NB4 (cell line): ENCODE results near the gene ZNF687.

Source experiments
- DNase-seq: peaks from one replicate; pipeline ENCODE4 v3.0.0; 2010; ENCODE audit warnings: low read depth
- H3K4me3 ChIP-seq: one replicate; pipeline ENCODE4 v1.5.1; 2011; ENCODE audit warnings: mild to moderate bottlenecking, low read depth, low read length, moderate library complexity
- CTCF ChIP-seq: IDR thresholded peaks from one replicate; pipeline ENCODE4 v1.5.1; 2012; ENCODE audit warnings: low read depth, low read length
- MAX ChIP-seq: IDR thresholded peaks from 2 replicates; pipeline ENCODE4 v1.6.1; 2011; ENCODE audit warnings: low read depth, low read length
- MYC ChIP-seq: IDR thresholded peaks from 2 replicates; pipeline ENCODE4 v1.6.1; 2011; ENCODE audit warnings: low read depth, low read length
- POLR2A ChIP-seq: IDR thresholded peaks from 2 replicates; pipeline ENCODE4 v1.6.1; 2011; ENCODE audit warnings: mild to moderate bottlenecking; ENCODE audit not compliant: insufficient read length; ENCODE audit errors: extremely low read depth

The ZNF687 gene

GRCh38 chr1:151326619-151327222, 44.6 kb downstream of the ZNF687 start:
- peak overlapping the region; percentile 93 for H3K4me3 ChIP-seq
- peak; percentile 85 for DNase-seq
- no peak for TF ChIP-seq MAX
- no peak for TF ChIP-seq MYC
- TF ChIP-seq CTCF: no peak
- no peak for TF ChIP-seq POLR2A

DNA sequence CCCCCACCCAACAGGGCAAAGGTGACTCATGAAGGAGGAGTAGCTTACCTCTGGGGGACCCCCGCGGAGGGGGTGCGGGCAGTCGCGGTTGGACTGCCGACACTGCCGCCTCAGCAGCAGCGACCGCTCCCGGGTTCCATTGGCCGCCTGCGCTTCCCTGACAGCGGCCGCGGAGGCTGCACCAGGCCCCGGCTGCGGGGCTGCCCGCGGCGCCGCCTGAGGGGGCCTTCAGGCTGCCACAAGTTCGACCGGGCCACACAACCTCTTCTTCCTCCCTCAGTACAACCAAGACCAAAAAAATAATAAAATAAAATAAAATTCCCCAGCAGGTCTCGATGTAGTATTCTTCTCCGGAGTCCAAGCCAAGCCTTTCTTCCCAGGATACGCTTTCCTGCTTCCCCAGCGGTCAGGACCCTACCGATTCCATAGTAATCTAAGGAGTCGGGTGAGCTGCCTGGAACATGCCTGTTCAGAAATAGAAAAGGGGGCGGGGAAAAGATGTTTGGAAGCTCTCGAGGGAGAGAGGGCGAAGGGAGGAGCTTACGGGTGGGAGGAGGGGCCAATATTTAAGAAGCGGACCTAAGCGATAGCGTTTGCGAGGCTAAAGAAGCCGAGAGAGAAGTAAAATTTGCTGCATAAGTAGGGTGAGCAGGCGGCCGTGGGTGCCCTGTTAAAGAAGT, 45.3 kb downstream of the ZNF687 start, which contains the start of gene PI4KB:
PI4KB (minus strand) TSS at position 194 of the 680 bp plus-strand sequence. CDS start 10,935 bp downstream, outside the sequence.
- DNase-seq: peak; percentile 97
- TF ChIP-seq CTCF (no peak), MAX (no peak), MYC (no peak), POLR2A (peak; percentile 44)
- H3K4me3 ChIP-seq: peak within 1 kb of the TSS; percentile 93

DNA sequence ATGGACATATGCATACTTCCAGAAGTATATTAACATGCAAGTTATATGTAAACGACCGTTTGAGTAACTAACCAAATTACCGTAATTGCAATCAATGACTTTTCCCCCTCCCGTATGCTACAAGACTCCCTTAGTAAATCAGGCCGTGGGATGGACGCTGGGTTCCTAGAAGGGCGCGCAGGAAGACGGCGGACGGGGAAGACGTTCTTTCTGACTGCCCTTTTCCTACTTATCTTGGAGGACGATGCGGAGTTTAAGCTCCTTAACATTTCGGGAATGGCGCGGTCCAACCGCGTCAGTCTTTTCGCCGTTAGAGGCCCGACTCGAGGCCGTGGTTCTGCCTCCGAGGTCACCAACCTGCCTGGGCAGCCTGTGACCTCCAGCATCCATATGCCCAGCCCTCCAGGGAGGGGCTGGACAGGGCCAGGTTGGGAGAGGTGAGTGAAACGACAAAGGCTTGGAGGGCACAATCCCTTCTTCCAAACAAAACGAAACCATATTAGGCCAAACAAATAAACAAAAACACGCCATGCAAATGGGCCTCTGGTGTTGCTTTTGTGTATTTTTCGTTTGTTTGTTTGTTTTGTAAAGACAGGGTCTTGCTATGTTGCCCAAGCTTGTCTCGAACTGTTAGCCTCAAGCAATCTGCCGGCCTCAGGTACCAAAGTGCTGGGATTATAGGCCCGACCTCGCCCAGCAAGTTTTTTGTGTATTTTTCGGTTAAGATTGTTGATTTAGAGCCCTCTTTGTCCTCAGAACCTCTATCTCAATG, 46.0 kb downstream of the ZNF687 start:
- TF ChIP-seq MYC (no peak), CTCF (no peak), POLR2A (no peak), MAX (no peak)
- DNase-seq: no peak
- peak overlapping the region; percentile 68 for H3K4me3 ChIP-seq

- TF ChIP-seq POLR2A: no peak
- TF ChIP-seq MAX: no peak
- TF ChIP-seq CTCF: no peak
- no peak for TF ChIP-seq MYC
- H3K4me3 ChIP-seq: no peak overlapping the region
- DNase-seq: no peak
Observed at GRCh38 chr1:151334822-151335221, 52.7 kb downstream of the ZNF687 start.

DNA sequence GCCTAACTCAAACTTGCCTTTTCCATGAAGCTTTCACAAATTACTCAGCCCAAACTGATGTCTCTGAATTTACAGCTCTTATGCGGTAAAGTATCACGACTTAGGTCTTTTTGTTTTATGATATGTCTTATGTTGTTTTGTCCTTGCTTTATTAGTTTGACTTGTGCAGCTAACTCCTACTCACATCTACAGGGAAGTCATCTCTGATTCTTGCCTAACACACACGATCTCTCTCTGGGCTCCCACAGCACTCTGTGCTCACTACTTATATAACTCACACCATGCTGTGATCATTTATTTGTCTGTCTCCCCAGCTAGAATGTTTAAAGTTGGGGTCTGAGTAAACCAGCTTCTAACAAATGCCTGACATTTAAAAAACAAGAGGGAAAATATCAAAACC, 54.5 kb downstream of the ZNF687 start:
- DNase-seq: no peak
- H3K4me3 ChIP-seq: no peak overlapping the region
- TF ChIP-seq CTCF (no peak), MYC (no peak)
